Transverse colon (tissue), 3 donors: Measurements from ENCODE around the gene ARHGAP1.

Experiments
- CTCF ChIP-seq, 5 experiments: fragments of 200-600 bp in 3 of 5; fragments of 450-650 bp in 2 of 5; sonication (generic) in 3 of 5; IDR thresholded peaks; 1 replicate in 2 of 5; 2 replicates in 3 of 5; pipeline ENCODE4 v1.5.1; 2016 to 2017; ENCODE audit warnings: antibody characterized with exemption in 5 of 5, inconsistent platforms in 3 of 5, mild to moderate bottlenecking in 2 of 5, moderate library complexity in 1 of 5
- EP300 ChIP-seq: sonication (generic); formaldehyde crosslinking; IDR thresholded peaks from one replicate; pipeline ENCODE4 v1.6.1; 2017; ENCODE audit warnings: antibody characterized with exemption, low read depth
- POLR2A ChIP-seq: fragments of 450-650 bp; IDR thresholded peaks from one replicate; pipeline ENCODE4 v1.6.1; 2016; ENCODE audit warnings: antibody characterized with exemption, mild to moderate bottlenecking, moderate library complexity

GRCh38 chr11:46672381-46672839, 28.0 kb downstream of the ARHGAP1 start:
- no peak for TF ChIP-seq CTCF (IDR thresholded peaks at IDR 0.05)
- no peak for TF ChIP-seq POLR2A
- TF ChIP-seq EP300 = no peak
